ENCODE measurements around the gene CENPM.

CENPM gene

DNA sequence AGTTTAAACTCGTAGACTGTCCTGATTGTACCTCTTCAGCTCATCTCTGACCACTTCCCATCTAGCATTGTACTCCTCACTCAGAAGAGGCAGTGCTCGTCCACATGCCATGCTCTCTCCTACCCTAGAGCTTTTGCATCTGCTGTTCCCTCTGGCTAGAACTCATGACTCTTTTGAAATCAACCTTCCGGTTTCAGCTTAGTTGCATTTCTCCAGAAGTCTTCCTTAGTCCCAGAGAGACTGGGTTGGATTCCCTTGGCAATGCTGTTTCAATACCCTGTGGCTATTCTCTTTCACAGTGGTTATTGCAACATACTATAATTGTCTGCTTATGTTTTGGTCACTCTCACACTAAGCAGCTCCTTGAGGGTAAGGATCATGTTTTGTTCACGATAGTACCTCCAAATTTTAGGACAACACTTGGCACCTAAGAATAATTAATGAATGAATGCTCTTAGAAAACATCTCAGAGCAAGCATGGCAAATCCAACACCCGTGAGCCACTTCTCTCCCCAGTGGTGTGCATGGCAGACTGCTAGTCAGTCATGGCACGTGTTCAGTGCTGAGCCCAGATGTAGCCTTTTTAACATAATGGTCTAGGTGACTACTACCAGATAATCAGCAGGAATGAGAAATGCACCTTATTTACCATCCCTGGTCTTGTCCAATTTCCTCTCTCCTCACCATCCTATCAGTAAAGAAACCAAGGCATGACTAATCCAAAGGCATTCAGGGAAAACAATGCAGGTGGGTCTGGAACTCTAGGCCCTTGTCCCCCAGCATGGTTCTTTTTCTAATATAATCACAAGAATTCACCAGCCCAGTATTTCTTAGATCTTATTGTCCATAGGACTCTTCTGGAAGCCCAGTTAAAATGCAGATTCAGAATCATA, 36.8 kb upstream of the CENPM start:
- H3K36me3 ChIP-seq (ENCODE audit: insufficient read depth, low read length), result no peaks in the 10 kb centered on the region
- H4K20me1 ChIP-seq (ENCODE audit: insufficient read depth, low read length, poor library complexity, severe bottlenecking), result no peaks in the 10 kb centered on the region
- no peaks in the 10 kb centered on the region for H3K27me3 ChIP-seq (ENCODE audit: insufficient read depth, low read length, poor library complexity, severe bottlenecking)
- TF ChIP-seq EZH2phosphoT487 (IDR thresholded peaks at IDR 0.05; ENCODE audit: borderline replicate concordance), result no peak
- TF ChIP-seq, protein P1, sequence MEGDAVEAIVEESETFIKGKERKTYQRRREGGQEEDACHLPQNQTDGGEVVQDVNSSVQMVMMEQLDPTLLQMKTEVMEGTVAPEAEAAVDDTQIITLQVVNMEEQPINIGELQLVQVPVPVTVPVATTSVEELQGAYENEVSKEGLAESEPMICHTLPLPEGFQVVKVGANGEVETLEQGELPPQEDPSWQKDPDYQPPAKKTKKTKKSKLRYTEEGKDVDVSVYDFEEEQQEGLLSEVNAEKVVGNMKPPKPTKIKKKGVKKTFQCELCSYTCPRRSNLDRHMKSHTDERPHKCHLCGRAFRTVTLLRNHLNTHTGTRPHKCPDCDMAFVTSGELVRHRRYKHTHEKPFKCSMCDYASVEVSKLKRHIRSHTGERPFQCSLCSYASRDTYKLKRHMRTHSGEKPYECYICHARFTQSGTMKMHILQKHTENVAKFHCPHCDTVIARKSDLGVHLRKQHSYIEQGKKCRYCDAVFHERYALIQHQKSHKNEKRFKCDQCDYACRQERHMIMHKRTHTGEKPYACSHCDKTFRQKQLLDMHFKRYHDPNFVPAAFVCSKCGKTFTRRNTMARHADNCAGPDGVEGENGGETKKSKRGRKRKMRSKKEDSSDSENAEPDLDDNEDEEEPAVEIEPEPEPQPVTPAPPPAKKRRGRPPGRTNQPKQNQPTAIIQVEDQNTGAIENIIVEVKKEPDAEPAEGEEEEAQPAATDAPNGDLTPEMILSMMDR (conservative IDR thresholded peaks at IDR 0.05; ENCODE audit: low read length), result no peak
- no peaks in the 10 kb centered on the region for H3K4me1 ChIP-seq (ENCODE audit: insufficient read depth, low read length, poor library complexity, severe bottlenecking)
- H3K9ac ChIP-seq (ENCODE audit: low read depth, low read length, poor library complexity, severe bottlenecking), result no peak overlapping the region
- H3K9me3 ChIP-seq (ENCODE audit: insufficient read depth, low read depth, low read length), result no peaks in the 10 kb centered on the region
- no peaks in the 10 kb centered on the region for H3F3A ChIP-seq (ENCODE audit: low read depth)
- no peaks in the 10 kb centered on the region for H3K79me2 ChIP-seq (ENCODE audit: insufficient read depth, low read length)
- no peak overlapping the region for H3K4me2 ChIP-seq (ENCODE audit: low read depth, low read length, poor library complexity, severe bottlenecking)
- no peak overlapping the region for H3K4me3 ChIP-seq (ENCODE audit: low read length, poor library complexity, severe bottlenecking)
- no peaks in the 10 kb centered on the region for H3K9me2 ChIP-seq (replicated peaks; ENCODE audit: low read depth, low read length)
- no peak overlapping the region for H2AFZ ChIP-seq (ENCODE audit: low read length)

DNA sequence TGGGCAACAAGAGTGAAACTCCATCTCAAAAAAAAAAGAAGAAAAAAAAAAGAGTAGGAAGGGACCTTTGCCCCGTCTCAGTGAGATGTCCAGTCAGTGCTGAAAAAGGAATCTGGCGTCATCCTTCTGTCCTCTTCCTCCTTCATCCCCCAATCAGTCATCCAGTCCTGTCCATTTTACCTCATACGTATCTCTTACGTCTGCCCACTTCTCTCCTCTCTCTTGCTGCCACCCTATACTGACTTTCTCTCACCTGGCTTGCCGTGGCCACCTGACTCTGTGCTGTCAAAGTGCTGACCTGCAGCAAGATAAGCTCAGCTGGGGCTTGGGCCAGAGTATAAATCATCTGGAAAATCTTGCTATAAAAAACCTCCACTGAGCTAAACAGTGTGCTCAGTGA, 35.9 kb upstream of the CENPM start:
- Histone ChIP-seq H3K9me3 (ENCODE audit: insufficient read depth, low read depth, low read length) (no peaks in the 10 kb centered on the region), H2AFZ (ENCODE audit: low read length) (no peak overlapping the region), H3K27me3 (ENCODE audit: insufficient read depth, low read length, poor library complexity, severe bottlenecking) (no peaks in the 10 kb centered on the region), H3K4me3 (ENCODE audit: low read length, poor library complexity, severe bottlenecking) (no peak overlapping the region), H3K9me2 (replicated peaks; ENCODE audit: low read depth, low read length) (no peaks in the 10 kb centered on the region), H3K4me1 (ENCODE audit: insufficient read depth, low read length, poor library complexity, severe bottlenecking) (no peaks in the 10 kb centered on the region), H3K36me3 (ENCODE audit: insufficient read depth, low read length) (no peaks in the 10 kb centered on the region), H3K79me2 (ENCODE audit: insufficient read depth, low read length) (no peaks in the 10 kb centered on the region), H4K20me1 (ENCODE audit: insufficient read depth, low read length, poor library complexity, severe bottlenecking) (no peaks in the 10 kb centered on the region), H3K4me2 (ENCODE audit: low read depth, low read length, poor library complexity, severe bottlenecking) (no peak overlapping the region), H3F3A (ENCODE audit: low read depth) (no peaks in the 10 kb centered on the region), H3K9ac (ENCODE audit: low read depth, low read length, poor library complexity, severe bottlenecking) (no peak overlapping the region)
- TF ChIP-seq EZH2phosphoT487 (IDR thresholded peaks at IDR 0.05; ENCODE audit: borderline replicate concordance), result no peak
- TF ChIP-seq, protein P1 (conservative IDR thresholded peaks at IDR 0.05; ENCODE audit: low read length), result no peak

DNA sequence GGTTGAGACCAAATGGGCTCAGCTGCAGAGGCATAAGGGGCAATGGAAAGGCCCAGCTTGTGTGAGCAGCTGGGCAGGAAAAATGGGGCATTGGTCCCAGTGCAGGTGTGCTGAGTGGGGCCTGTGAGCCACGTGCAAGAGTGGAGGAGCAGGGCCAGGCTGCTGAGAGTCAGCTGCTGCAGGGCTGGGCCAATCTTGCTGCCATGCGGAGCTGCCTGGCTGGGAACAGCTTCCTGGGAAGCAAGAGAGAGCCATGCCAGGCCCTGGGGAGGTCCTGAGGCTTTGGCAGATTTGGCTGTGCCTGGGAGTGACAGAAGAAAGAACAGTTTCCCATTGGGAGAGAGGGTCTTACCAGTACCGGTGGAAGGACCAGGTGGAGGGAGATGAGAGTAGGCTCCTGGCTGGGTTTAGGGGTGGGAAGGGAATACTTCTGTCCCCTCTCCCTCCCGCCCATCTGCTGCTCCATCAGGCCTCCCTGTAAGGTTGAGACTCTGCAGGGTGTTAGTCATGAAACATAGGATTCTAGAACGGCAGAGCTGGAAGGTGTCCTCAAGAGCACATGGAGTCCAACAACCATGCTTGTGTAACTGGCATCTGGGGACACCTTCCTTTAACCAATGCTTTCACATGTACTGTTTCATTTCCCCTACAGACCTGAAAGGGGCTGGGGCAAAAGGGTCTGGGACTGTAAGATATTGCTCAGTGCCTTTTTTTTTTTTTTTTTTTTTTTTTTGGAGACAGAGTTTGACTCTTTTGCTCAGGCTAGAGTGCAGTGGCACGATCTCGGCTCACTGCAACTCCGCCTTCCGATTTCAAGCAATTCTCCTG, 32.7 kb upstream of the CENPM start:
- no peak overlapping the region for H3K9ac ChIP-seq (ENCODE audit: low read depth, low read length, poor library complexity, severe bottlenecking)
- no peaks in the 10 kb centered on the region for H3F3A ChIP-seq (ENCODE audit: low read depth)
- H2AFZ ChIP-seq (ENCODE audit: low read length), result no peak overlapping the region
- H3K79me2 ChIP-seq (ENCODE audit: insufficient read depth, low read length), result no peaks in the 10 kb centered on the region
- H3K27me3 ChIP-seq (ENCODE audit: insufficient read depth, low read length, poor library complexity, severe bottlenecking), result peaks cover 12% of the 10 kb centered on the region
- H3K4me1 ChIP-seq (ENCODE audit: insufficient read depth, low read length, poor library complexity, severe bottlenecking), result peaks cover 13% of the 10 kb centered on the region
- no peak overlapping the region for H3K4me2 ChIP-seq (ENCODE audit: low read depth, low read length, poor library complexity, severe bottlenecking)
- H3K36me3 ChIP-seq (ENCODE audit: insufficient read depth, low read length), result no peaks in the 10 kb centered on the region
- no peaks in the 10 kb centered on the region for H3K9me2 ChIP-seq (replicated peaks; ENCODE audit: low read depth, low read length)
- no peak overlapping the region for H3K4me3 ChIP-seq (ENCODE audit: low read length, poor library complexity, severe bottlenecking)
- TF ChIP-seq EZH2phosphoT487 (IDR thresholded peaks at IDR 0.05; ENCODE audit: borderline replicate concordance), result no peak
- TF ChIP-seq, protein P1 (conservative IDR thresholded peaks at IDR 0.05; ENCODE audit: low read length), result no peak
- no peaks in the 10 kb centered on the region for H4K20me1 ChIP-seq (ENCODE audit: insufficient read depth, low read length, poor library complexity, severe bottlenecking)
- no peaks in the 10 kb centered on the region for H3K9me3 ChIP-seq (ENCODE audit: insufficient read depth, low read depth, low read length)
